ENCODE data around the gene RAB37. TPM values are rescaled to one million over a fixed set of nuclear protein-coding genes. Genes with fewer than 3 reads are reported as not detected.

RAB37 gene
- total RNA-seq, 1 experiment from 2014 or later, result 2.5 TPM

DNA sequence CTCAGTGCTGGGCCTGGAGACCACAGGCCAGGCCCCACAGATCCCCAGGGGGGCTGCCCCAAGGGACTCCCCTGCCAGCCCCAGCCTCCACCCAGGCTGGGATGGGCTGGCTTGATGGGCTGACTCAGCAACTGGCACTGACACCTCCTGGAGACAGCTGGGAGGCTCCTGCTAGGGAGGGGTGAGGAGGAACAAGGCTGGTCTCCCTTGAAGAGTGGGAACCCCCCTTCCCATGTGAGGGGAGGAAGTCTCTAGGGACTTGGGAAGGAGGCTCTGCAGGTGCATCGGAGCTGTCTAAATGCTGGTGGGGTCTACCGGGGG lies 21.8 kb downstream of the RAB37 start:
- TF ChIP-seq, protein P1, sequence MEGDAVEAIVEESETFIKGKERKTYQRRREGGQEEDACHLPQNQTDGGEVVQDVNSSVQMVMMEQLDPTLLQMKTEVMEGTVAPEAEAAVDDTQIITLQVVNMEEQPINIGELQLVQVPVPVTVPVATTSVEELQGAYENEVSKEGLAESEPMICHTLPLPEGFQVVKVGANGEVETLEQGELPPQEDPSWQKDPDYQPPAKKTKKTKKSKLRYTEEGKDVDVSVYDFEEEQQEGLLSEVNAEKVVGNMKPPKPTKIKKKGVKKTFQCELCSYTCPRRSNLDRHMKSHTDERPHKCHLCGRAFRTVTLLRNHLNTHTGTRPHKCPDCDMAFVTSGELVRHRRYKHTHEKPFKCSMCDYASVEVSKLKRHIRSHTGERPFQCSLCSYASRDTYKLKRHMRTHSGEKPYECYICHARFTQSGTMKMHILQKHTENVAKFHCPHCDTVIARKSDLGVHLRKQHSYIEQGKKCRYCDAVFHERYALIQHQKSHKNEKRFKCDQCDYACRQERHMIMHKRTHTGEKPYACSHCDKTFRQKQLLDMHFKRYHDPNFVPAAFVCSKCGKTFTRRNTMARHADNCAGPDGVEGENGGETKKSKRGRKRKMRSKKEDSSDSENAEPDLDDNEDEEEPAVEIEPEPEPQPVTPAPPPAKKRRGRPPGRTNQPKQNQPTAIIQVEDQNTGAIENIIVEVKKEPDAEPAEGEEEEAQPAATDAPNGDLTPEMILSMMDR (conservative IDR thresholded peaks at IDR 0.05), result no peak

More for the DNA sequence above, 21.8 kb downstream of the RAB37 start:
- H3K9ac ChIP-seq (ENCODE audit: extremely low read depth, insufficient read length, low read length), result no peak overlapping the region
- H3K23ac ChIP-seq (ENCODE audit: insufficient read length, low read depth, low read length), result no peak overlapping the region
- no peak overlapping the region for H2AK5ac ChIP-seq (ENCODE audit: insufficient read length, low read length)
- H3K27me3 ChIP-seq (ENCODE audit: insufficient read depth, low read length), result no peaks in the 10 kb centered on the region
- H3K14ac ChIP-seq (ENCODE audit: insufficient read depth, low read length), result no peak overlapping the region
- H3K9me3 ChIP-seq (ENCODE audit: control insufficient read depth, low read depth, low read length), result no peaks in the 10 kb centered on the region
- H3K79me1 ChIP-seq (ENCODE audit: insufficient read depth, low read depth, low read length, poor library complexity, severe bottlenecking), result peaks cover 9% of the 10 kb centered on the region
- no peak overlapping the region for H3K4ac ChIP-seq (ENCODE audit: low read depth, low read length)
- no peak overlapping the region for H3K4me3 Mint-ChIP-seq
- no peak overlapping the region for H4K8ac ChIP-seq (replicated peaks; ENCODE audit: insufficient read length, low read depth, low read length)
- no peak for DNase-seq
- no peak overlapping the region for H3K18ac ChIP-seq (ENCODE audit: insufficient read length, low read depth, low read length)
- H3K79me2 ChIP-seq (ENCODE audit: insufficient read depth, low read length), result peaks cover 1% of the 10 kb centered on the region; the same call in 1 of the 2 replicates
- H3T11ph ChIP-seq (ENCODE audit: low read length), result no peak overlapping the region
- H3K9me3 Mint-ChIP-seq, result no peaks in the 10 kb centered on the region
- H3K23me2 ChIP-seq (ENCODE audit: insufficient read length, low read depth, low read length, poor library complexity, severe bottlenecking), result no peaks in the 10 kb centered on the region
- no peak overlapping the region for H3K56ac ChIP-seq (ENCODE audit: insufficient read length, low read depth, low read length)
- no peak overlapping the region for H2BK20ac ChIP-seq (ENCODE audit: low read depth, low read length, poor library complexity, severe bottlenecking)
- H3K27ac ChIP-seq (ENCODE audit: insufficient read length, low read depth, low read length), result no peak overlapping the region
- no peak overlapping the region for H2BK5ac ChIP-seq (ENCODE audit: insufficient read length, low read length)
- peaks cover 11% of the 10 kb centered on the region; the same call in 1 of the 2 replicates for H3K4me1 ChIP-seq (ENCODE audit: insufficient read depth, low read length)
- no CpG with 5 or more reads among the region's 2 CpGs for WGBS (ENCODE audit: extremely low coverage, insufficient read length, low lambda C conversion rate)
- no peak overlapping the region for H2BK15ac ChIP-seq (ENCODE audit: low read depth, low read length)
- H3K4me2 ChIP-seq (ENCODE audit: insufficient read depth, insufficient read length, low read length), result no peak overlapping the region
- no peaks in the 10 kb centered on the region for H3K27me3 Mint-ChIP-seq (ENCODE audit: low read depth)
- peaks cover 0 to 5% (median 4%) of the 10 kb centered on the region in 3 experiments; a peak in 3 of 7 replicates for H3K36me3 Mint-ChIP-seq (ENCODE audit: insufficient read depth in 1 of 3, low read depth in 3 of 3)
- H3K27ac Mint-ChIP-seq, result peak overlapping the region in 2 of 3 experiments; percentile 93 to 97; a peak in 4 of 7 replicates
- H4K5ac ChIP-seq (ENCODE audit: insufficient read length, low read depth, low read length), result no peak overlapping the region
- no peak overlapping the region for H2BK12ac ChIP-seq (ENCODE audit: insufficient read length, low read depth, low read length)
- no peaks in the 10 kb centered on the region for H4K20me1 ChIP-seq (ENCODE audit: control insufficient read depth, insufficient read depth, insufficient read length)
- peaks cover 49 to 72% of the 10 kb centered on the region in 2 experiments for H3K4me1 Mint-ChIP-seq
- no peak overlapping the region for H2AFZ ChIP-seq (ENCODE audit: low read length)
- H4K91ac ChIP-seq (ENCODE audit: insufficient read length, low read depth, low read length), result no peak overlapping the region
- no peak overlapping the region for H2BK120ac ChIP-seq (ENCODE audit: low read depth, low read length, poor library complexity, severe bottlenecking)

All from H9 (cell line).